DMS153 treated with DMSO at 0.1 percent for 48 hours (cell line): Measurements from ENCODE around the gene LMX1B.
A peak's percentile ranks its signal among the peaks of the same experiment; 100 is the strongest.
"Not testable (repeated sequence)": the region's sequence is repeated elsewhere in the genome, so short reads cannot be mapped to it uniquely, and the experiment has no call there.

Experiments
- DNase-seq: peaks from one replicate; lab custom pipeline; 2025; ENCODE audit not compliant: unreplicated experiment; lab: John Stamatoyannopoulos, UW

The LMX1B gene

GRCh38 chr9:126705767-126706697 is 92.3 kb downstream of the LMX1B start:
- DNase-seq, result no peak

- DNase-seq, result peak; percentile 11
Observed at GRCh38 chr9:126706698-126707053, 92.9 kb downstream of the LMX1B start.

- DNase-seq, result no peak
Observed at GRCh38 chr9:126707083-126707482, 93.4 kb downstream of the LMX1B start.

- DNase-seq, result not testable (repeated sequence)
Observed at GRCh38 chr9:126707712-126708111, 94.0 kb downstream of the LMX1B start.

GRCh38 chr9:126708178-126708577 is 94.5 kb downstream of the LMX1B start:
- no peak for DNase-seq

GRCh38 chr9:126709241-126709640 is 95.5 kb downstream of the LMX1B start:
- DNase-seq, result no peak

- DNase-seq, result no peak
Observed at GRCh38 chr9:126715382-126715781, 101.7 kb downstream of the LMX1B start.

- not testable (repeated sequence) for DNase-seq
Observed at GRCh38 chr9:126717441-126717840, 103.7 kb downstream of the LMX1B start.

GRCh38 chr9:126719618-126720031 is 105.9 kb downstream of the LMX1B start:
- DNase-seq, result peak; percentile 5

GRCh38 chr9:126720036-126720435 is 106.3 kb downstream of the LMX1B start:
- no peak for DNase-seq

GRCh38 chr9:126720661-126721563 is 107.2 kb downstream of the LMX1B start:
- no peak for DNase-seq

- no peak for DNase-seq
Observed at GRCh38 chr9:126721564-126721981, 107.8 kb downstream of the LMX1B start.

GRCh38 chr9:126722252-126722921 is 108.7 kb downstream of the LMX1B start:
- DNase-seq, result no peak

GRCh38 chr9:126722922-126723806 is 109.4 kb downstream of the LMX1B start:
- peak; percentile 5 for DNase-seq

GRCh38 chr9:126723807-126724172 is 110.1 kb downstream of the LMX1B start:
- DNase-seq, result no peak

- DNase-seq, result no peak
Observed at GRCh38 chr9:126724226-126724625, 110.5 kb downstream of the LMX1B start.

GRCh38 chr9:126725485-126725884 is 111.8 kb downstream of the LMX1B start:
- not testable (repeated sequence) for DNase-seq

GRCh38 chr9:126728210-126728609 is 114.5 kb downstream of the LMX1B start:
- DNase-seq, result not testable (repeated sequence)

GRCh38 chr9:126730592-126730991 is 116.9 kb downstream of the LMX1B start:
- DNase-seq, result not testable (repeated sequence)

GRCh38 chr9:126733005-126733404 is 119.3 kb downstream of the LMX1B start:
- DNase-seq, result no peak
